ENCODE measurements around the gene ALDOC. TPM values are rescaled to one million over a fixed set of nuclear protein-coding genes. Genes with fewer than 3 reads are reported as not detected.

Gene ALDOC
- total and polyA plus RNA-seq, 7 experiments from 2014 or later: 24.5 to 159 (median 41.1) TPM

- ChIA-PET CTCF (interaction anchor here (0.6 to 1.4 kb wide), 6 partner anchors 18 to 1280 kb away, joined by 3 to 8 read pairs (median 4); partner anchors contain the start of gene UNC119), POLR2A (interaction anchor here (0.5 to 12.2 kb wide), 17 partner anchors 9 to 723 kb away, joined by 3 to 172 read pairs (median 5); partner anchors contain the start of genes BLTP2, NUFIP2, PROCA1 and SPAG5)
- DNase-seq (peak; percentile 72 to 93 (median 84)), ATAC-seq (peak; percentile 99)
- Mint-ChIP-seq H3K4me3 (peak within 1 kb of the TSS; percentile 93 to 99 (median 96)), H3K9me3 (no peaks in the 10 kb centered on the region), H3K36me3 (peaks cover 0 to 37% (median 8%) of the 10 kb centered on the region in 5 donors), H3K27ac (peak within 1 kb of the TSS; percentile 84 to 97 (median 93)), H3K4me1 (peaks cover 49 to 76% (median 68%) of the 10 kb centered on the region in 7 donors), H3K27me3 (no peaks in the 10 kb centered on the region)
- Histone ChIP-seq H3K36me3 (ENCODE audit: control insufficient read depth in 2 of 3, insufficient read depth in 3 of 3, low read length in 3 of 3) (peaks cover 0 to 23% (median 0%) of the 10 kb centered on the region in 3 experiments), H3K27ac (ENCODE audit: low read depth, low read length) (peak within 1 kb of the TSS; percentile 90), H3K4me3 (ENCODE audit: low read length) (peak within 1 kb of the TSS; percentile 78), H3K4me1 (ENCODE audit: control insufficient read depth in 2 of 2, insufficient read depth in 2 of 2, low read length in 2 of 2) (peaks cover 28 to 31% of the 10 kb centered on the region in 2 donors), H3K9me3 (ENCODE audit: control insufficient read depth in 2 of 3, low read length in 3 of 3) (no peaks in the 10 kb centered on the region), H3K27me3 (ENCODE audit: control insufficient read depth in 2 of 2, insufficient read depth in 2 of 2, low read length in 2 of 2) (no peaks in the 10 kb centered on the region)
- intact Hi-C loops (cut with micrococcal nuclease): loop anchor here (1.0 to 10.0 kb wide), 6 partner anchors 8 to 237 kb away; partner anchors contain the start of genes SPAG5 (in 2 of the 2), UNC119 (in 2 of the 2), IFT20 (in 1 of the 2) and RPL23A (in 1 of the 2)
Observed at GRCh38 chr17:28571361-28572122, 5.2 kb downstream of the ALDOC start, which contains the start of gene PIGS. Gene PIGS (minus strand): TSS chr17:28571524. CDS start chr17:28571496, 28 bp downstream.

- ATAC-seq: peak; percentile 60
- H3K4me1 Mint-ChIP-seq: peaks cover 42 to 70% (median 64%) of the 10 kb centered on the region in 7 donors
- POLR2A ChIA-PET: interaction anchor here (0.5 to 12.2 kb wide), 14 partner anchors 8 to 725 kb away, joined by 3 to 172 read pairs (median 4); partner anchors contain the start of genes BLTP2, NUFIP2, SPAG5 and UNC119
- H3K27ac Mint-ChIP-seq: peak overlapping the region; percentile 84 to 97 (median 93)
- peak overlapping the region; percentile 93 to 99 (median 96) for H3K4me3 Mint-ChIP-seq
- Histone ChIP-seq H3K4me1 (ENCODE audit: control insufficient read depth in 2 of 2, insufficient read depth in 2 of 2, low read length in 2 of 2) (peaks cover 25 to 27% of the 10 kb centered on the region in 2 donors), H3K36me3 (ENCODE audit: control insufficient read depth in 2 of 3, insufficient read depth in 3 of 3, low read length in 3 of 3) (peaks cover 0 to 24% (median 0%) of the 10 kb centered on the region in 3 experiments), H3K27ac (ENCODE audit: low read depth, low read length) (peak overlapping the region; percentile 90), H3K9me3 (ENCODE audit: control insufficient read depth in 2 of 3, low read length in 3 of 3) (no peaks in the 10 kb centered on the region), H3K27me3 (ENCODE audit: control insufficient read depth in 2 of 2, insufficient read depth in 2 of 2, low read length in 2 of 2) (no peaks in the 10 kb centered on the region), H3K4me3 (ENCODE audit: low read length) (peak overlapping the region; percentile 78)
- DNase-seq: peak; percentile 33 to 61 (median 53)
- no peaks in the 10 kb centered on the region for H3K27me3 Mint-ChIP-seq
- CTCF ChIA-PET: interaction anchor here (0.6 to 1.4 kb wide), 8 partner anchors 14 to 1279 kb away, joined by 3 to 8 read pairs (median 4); partner anchors contain the start of gene UNC119
- peaks cover 0 to 34% (median 8%) of the 10 kb centered on the region in 5 donors for H3K36me3 Mint-ChIP-seq
- H3K9me3 Mint-ChIP-seq: no peaks in the 10 kb centered on the region
- intact Hi-C loops (cut with micrococcal nuclease): loop anchor here (1.0 to 10.0 kb wide), 7 partner anchors 8 to 236 kb away; partner anchors contain the start of genes SPAG5 (in 2 of the 2), UNC119 (in 2 of the 2), IFT20 (in 1 of the 2) and RPL23A (in 1 of the 2)
Observed at GRCh38 chr17:28570716-28571360, 5.9 kb downstream of the ALDOC start.

DNA sequence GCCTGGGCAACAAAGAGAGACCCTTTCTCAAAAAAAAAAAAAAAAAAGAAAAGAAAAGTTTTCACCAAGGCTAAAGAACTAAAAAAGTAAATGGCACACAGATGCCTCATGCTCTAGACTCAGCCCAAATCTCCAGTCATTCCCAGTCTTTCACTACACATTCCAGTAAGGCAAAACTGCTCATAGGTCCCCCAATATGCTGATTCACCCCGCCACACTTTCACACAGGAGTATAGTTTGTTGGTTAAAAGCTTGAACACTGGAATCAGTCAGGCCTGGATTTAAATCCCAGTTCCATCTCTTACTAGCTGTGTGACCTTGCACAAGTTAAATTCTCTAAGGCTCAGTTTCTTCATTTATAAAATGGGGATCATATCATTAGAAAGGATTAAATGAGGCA is 7.2 kb downstream of the ALDOC start:
- Histone ChIP-seq H3K4me1 (ENCODE audit: control insufficient read depth in 2 of 2, insufficient read depth in 2 of 2, low read length in 2 of 2) (peaks cover 18 to 21% of the 10 kb centered on the region in 2 donors), H3K9me3 (ENCODE audit: control insufficient read depth in 2 of 3, low read length in 3 of 3) (no peaks in the 10 kb centered on the region), H3K36me3 (ENCODE audit: control insufficient read depth in 2 of 3, insufficient read depth in 3 of 3, low read length in 3 of 3) (peaks cover 0 to 23% (median 0%) of the 10 kb centered on the region in 3 experiments), H3K27ac (ENCODE audit: low read depth, low read length) (peak overlapping the region; percentile 90), H3K4me3 (ENCODE audit: low read length) (no peak overlapping the region), H3K27me3 (ENCODE audit: control insufficient read depth in 2 of 2, insufficient read depth in 2 of 2, low read length in 2 of 2) (no peaks in the 10 kb centered on the region)
- ChIA-PET POLR2A (interaction anchor here (7.0 to 12.2 kb wide), 2 partner anchors 19 to 27 kb away, joined by 102 to 172 read pairs; partner anchors contain the start of genes SPAG5 and UNC119), CTCF (no interaction called here)
- Mint-ChIP-seq H3K27me3 (no peaks in the 10 kb centered on the region), H3K36me3 (peaks cover 0 to 29% (median 13%) of the 10 kb centered on the region in 5 donors), H3K4me3 (peak overlapping the region; percentile 54 to 99 (median 95)), H3K27ac (peak overlapping the region in 7 of 9 donors; percentile 52 to 94 (median 87)), H3K9me3 (no peaks in the 10 kb centered on the region), H3K4me1 (peaks cover 46 to 70% (median 60%) of the 10 kb centered on the region in 7 donors)
- intact Hi-C loops (cut with micrococcal nuclease): no loop called here
- DNase-seq (no peak), ATAC-seq (no peak)

GRCh38 chr17:28567604-28568003 is 9.1 kb downstream of the ALDOC start:
- no peaks in the 10 kb centered on the region for H3K9me3 Mint-ChIP-seq
- H3K4me1 ChIP-seq (ENCODE audit: control insufficient read depth in 2 of 2, insufficient read depth in 2 of 2, low read length in 2 of 2): peaks cover 16 to 21% of the 10 kb centered on the region in 2 donors

DNA sequence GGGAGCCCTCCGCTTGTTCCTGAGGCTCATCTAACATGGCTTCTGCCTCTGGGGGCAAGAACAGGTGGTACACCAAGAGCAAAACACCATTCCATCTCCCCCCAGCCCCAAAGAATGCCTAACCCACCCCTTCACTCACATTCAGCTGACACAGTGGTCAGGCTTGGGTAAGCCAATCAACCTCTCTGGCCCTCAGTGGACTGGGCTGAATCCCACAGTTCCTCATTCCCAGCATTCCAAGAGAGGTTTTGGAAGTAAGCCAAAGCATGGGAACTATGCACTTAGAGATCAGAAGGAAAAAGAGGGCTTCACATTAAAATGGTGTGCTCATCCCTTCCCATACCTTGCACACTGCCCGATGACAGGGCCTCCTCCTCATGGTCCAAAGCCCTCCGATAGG is 13.2 kb downstream of the ALDOC start:
- POLR2A ChIA-PET: interaction anchor here (3.4 kb wide), 1 partner anchor 9 kb away, joined by 17 read pairs; the partner anchor contains the start of gene PIGS
- CTCF ChIA-PET: no interaction called here
- no peak for DNase-seq

More at GRCh38 chr17:28567604-28568003, 9.1 kb downstream of the ALDOC start:
- Mint-ChIP-seq H3K4me3 (peak overlapping the region in 7 of 10 donors; percentile 4 to 66 (median 37)), H3K4me1 (peaks cover 40 to 60% (median 47%) of the 10 kb centered on the region in 7 donors), H3K27me3 (no peaks in the 10 kb centered on the region), H3K36me3 (peaks cover 0 to 22% (median 19%) of the 10 kb centered on the region in 5 donors), H3K27ac (peak overlapping the region; percentile 7 to 69 (median 33))
- H3K4me3 ChIP-seq (ENCODE audit: low read length): no peak overlapping the region
- H3K27me3 ChIP-seq (ENCODE audit: control insufficient read depth in 2 of 2, insufficient read depth in 2 of 2, low read length in 2 of 2): no peaks in the 10 kb centered on the region
- DNase-seq: no peak
- CTCF ChIA-PET: no interaction called here
- intact Hi-C loops (cut with micrococcal nuclease): no loop called here
- ATAC-seq: no peak
- peaks cover 3 to 34% (median 4%) of the 10 kb centered on the region in 3 experiments for H3K36me3 ChIP-seq (ENCODE audit: control insufficient read depth in 2 of 3, insufficient read depth in 3 of 3, low read length in 3 of 3)
- no peak overlapping the region for H3K27ac ChIP-seq (ENCODE audit: low read depth, low read length)
- no peaks in the 10 kb centered on the region for H3K9me3 ChIP-seq (ENCODE audit: control insufficient read depth in 2 of 3, low read length in 3 of 3)
- POLR2A ChIA-PET: interaction anchor here (1.2 to 7.0 kb wide), 2 partner anchors 17 to 32 kb away, joined by 3 to 102 read pairs; partner anchors contain the start of gene UNC119

DNA sequence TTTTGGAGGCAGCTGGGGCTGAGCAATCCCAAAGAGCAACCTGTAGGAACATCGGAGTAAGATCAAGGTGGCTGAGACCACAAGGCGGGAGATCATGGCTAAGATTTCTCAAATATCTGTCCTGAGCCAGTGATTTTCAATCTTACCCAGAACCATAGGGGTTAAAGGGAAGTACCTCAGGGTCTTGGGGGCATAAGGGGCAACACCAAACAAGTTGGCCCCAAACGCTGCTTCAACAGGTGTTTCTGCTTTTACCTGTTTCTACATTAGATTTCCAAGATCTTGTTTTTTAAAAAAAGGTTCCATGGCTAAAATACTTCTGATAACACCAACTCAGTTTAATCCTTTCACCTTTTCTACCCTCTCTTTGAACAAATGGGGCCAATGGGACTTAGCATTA is 21.7 kb downstream of the ALDOC start:
- Mint-ChIP-seq H3K4me3 (no peak overlapping the region), H3K27me3 (no peaks in the 10 kb centered on the region)
- POLR2A ChIA-PET: interaction anchor here (10.1 kb wide), 1 partner anchor 15 kb away, joined by 102 read pairs; the partner anchor contains the start of gene PIGS

More for the DNA sequence above, 13.2 kb downstream of the ALDOC start:
- H3K4me1 ChIP-seq (ENCODE audit: control insufficient read depth in 2 of 2, insufficient read depth in 2 of 2, low read length in 2 of 2): no peaks in the 10 kb centered on the region
- no peak overlapping the region for H3K4me3 ChIP-seq (ENCODE audit: low read length)
- H3K36me3 Mint-ChIP-seq: peaks cover 5 to 38% (median 28%) of the 10 kb centered on the region in 5 donors
- H3K36me3 ChIP-seq (ENCODE audit: control insufficient read depth in 2 of 3, insufficient read depth in 3 of 3, low read length in 3 of 3): peaks cover 8 to 60% (median 8%) of the 10 kb centered on the region in 3 experiments
- no peak for ATAC-seq
- no peak overlapping the region for H3K27ac ChIP-seq (ENCODE audit: low read depth, low read length)
- H3K9me3 Mint-ChIP-seq: no peaks in the 10 kb centered on the region
- no peaks in the 10 kb centered on the region for H3K27me3 ChIP-seq (ENCODE audit: control insufficient read depth in 2 of 2, insufficient read depth in 2 of 2, low read length in 2 of 2)
- H3K4me3 Mint-ChIP-seq: no peak overlapping the region
- peaks cover 13 to 29% (median 24%) of the 10 kb centered on the region in 7 donors for H3K4me1 Mint-ChIP-seq
- H3K9me3 ChIP-seq (ENCODE audit: control insufficient read depth in 2 of 3, low read length in 3 of 3): no peaks in the 10 kb centered on the region
- no peaks in the 10 kb centered on the region for H3K27me3 Mint-ChIP-seq
- intact Hi-C loops (cut with micrococcal nuclease): no loop called here
- no peak overlapping the region for H3K27ac Mint-ChIP-seq

More for the DNA sequence above, 21.7 kb downstream of the ALDOC start:
- Mint-ChIP-seq H3K27ac (peak overlapping the region in 1 of 9 donors; percentile 37), H3K36me3 (peaks cover 22 to 46% (median 35%) of the 10 kb centered on the region in 5 donors), H3K9me3 (no peaks in the 10 kb centered on the region), H3K4me1 (peaks cover 16 to 38% (median 28%) of the 10 kb centered on the region in 7 donors)
- peaks cover 17 to 68% (median 23%) of the 10 kb centered on the region in 3 experiments for H3K36me3 ChIP-seq (ENCODE audit: control insufficient read depth in 2 of 3, insufficient read depth in 3 of 3, low read length in 3 of 3)
- H3K4me3 ChIP-seq (ENCODE audit: low read length): no peak overlapping the region
- H3K27ac ChIP-seq (ENCODE audit: low read depth, low read length): no peak overlapping the region
- no peak for ATAC-seq
- intact Hi-C loops (cut with micrococcal nuclease): no loop called here
- CTCF ChIA-PET: no interaction called here
- DNase-seq: no peak
- H3K4me1 ChIP-seq (ENCODE audit: control insufficient read depth in 2 of 2, insufficient read depth in 2 of 2, low read length in 2 of 2): peaks cover 16 to 20% of the 10 kb centered on the region in 2 donors
- no peaks in the 10 kb centered on the region for H3K9me3 ChIP-seq (ENCODE audit: control insufficient read depth in 2 of 3, low read length in 3 of 3)
- no peaks in the 10 kb centered on the region for H3K27me3 ChIP-seq (ENCODE audit: control insufficient read depth in 2 of 2, insufficient read depth in 2 of 2, low read length in 2 of 2)
